Measurements from ENCODE around the gene FHIP2A. TPM values are rescaled to one million over a fixed set of nuclear protein-coding genes. Genes with fewer than 3 reads are reported as not detected.
A peak's percentile ranks its signal among the peaks of the same experiment; 100 is the strongest.
"Not testable (repeated sequence)": the region's sequence is repeated elsewhere in the genome, so short reads cannot be mapped to it uniquely, and the experiment has no call there.

The FHIP2A gene
- total RNA-seq = 25.7 TPM

DNA sequence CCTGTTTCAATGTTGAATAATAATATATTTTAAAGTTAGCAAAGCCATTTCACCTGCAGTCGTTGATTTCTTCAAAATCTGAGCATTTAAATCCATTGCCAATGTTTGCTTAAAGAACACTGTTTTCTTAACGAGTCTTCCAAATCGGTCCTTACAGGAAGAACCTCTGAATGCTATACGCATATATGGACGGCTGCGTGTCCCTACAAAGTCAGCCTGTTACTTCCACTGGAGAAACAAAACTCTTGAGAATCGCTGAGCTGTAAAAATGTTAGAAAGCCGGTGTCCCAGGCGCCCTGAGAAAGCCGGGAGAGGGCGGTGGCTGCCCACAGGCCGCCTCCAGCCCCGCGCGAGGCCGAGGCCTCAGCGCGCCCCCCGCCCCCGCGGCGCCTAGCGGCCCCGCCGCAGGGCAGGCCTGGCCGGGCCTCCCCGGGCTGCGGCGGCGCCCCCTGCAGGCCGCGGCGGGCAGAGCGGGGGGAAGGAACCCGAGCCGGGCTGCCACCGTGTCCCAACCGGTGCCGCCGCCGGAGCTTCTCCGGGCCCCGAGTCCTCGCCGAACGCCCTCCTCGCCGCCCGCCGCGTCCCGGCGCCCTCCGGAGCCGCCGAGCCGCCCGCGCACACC is at the start of gene FHIP2A:
Gene FHIP2A, plus strand, starts transcription at position 488 of the 622 bp plus-strand sequence. CDS start 299 bp downstream, outside the sequence.
- DNase-seq = peak; percentile 63

DNA sequence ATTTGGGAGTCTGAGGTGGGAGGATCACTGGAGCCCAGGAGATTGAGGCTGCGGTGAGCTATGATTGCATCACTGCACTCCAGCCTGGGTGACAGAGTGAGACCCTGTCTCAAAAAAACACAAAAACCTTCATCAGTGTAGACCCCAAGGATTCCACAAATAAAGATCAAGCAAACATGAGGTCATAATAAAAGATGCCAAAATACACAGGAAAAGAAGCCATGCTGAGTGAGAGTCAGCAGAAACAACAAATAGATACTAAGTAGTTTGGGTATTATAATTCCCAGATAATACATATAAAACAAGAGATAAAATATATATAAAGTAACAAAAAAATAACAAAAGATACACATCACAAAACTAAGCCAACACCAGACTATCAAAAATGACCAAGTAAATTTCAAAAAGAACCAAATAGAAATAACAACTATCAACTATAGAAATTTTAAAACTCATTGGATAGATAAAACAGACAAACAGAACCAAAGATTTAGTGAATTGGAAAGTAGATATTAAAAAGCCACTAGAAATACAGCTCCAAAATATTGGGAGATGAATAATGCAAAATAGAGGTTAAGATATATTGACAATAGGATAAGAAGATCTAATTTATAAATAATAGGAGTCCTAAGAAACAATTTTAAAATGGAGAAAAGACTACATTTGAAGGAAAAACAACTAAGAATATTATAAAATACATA is 48.9 kb upstream of the FHIP2A start:
- DNase-seq = no peak

GRCh38 chr10:114773197-114773532 is 48.4 kb upstream of the FHIP2A start:
- no peak for DNase-seq

DNA sequence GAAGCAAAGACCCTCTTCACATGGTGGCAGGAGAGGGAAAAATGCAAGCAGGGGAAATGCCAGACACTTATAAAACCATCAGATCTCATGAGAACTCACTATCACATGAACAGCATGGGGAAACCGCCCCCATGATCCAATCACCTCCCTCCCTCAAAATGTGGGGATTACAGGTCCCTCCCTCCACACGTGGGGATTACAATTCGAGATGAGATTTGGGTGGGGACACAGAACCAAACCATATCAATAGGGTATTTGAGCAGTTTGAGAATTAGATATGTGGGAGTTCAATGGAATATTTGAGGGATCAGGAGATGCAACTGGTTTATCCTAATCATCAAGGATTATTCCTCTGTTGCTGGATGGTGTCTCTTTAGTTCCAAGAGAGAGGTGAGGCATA is 46.5 kb upstream of the FHIP2A start:
- not testable (repeated sequence) for DNase-seq

- DNase-seq = no peak
Measured at GRCh38 chr10:114777415-114777814, 44.2 kb upstream of the FHIP2A start.

GRCh38 chr10:114779803-114780576 is 41.6 kb upstream of the FHIP2A start:
- no peak for DNase-seq

DNA sequence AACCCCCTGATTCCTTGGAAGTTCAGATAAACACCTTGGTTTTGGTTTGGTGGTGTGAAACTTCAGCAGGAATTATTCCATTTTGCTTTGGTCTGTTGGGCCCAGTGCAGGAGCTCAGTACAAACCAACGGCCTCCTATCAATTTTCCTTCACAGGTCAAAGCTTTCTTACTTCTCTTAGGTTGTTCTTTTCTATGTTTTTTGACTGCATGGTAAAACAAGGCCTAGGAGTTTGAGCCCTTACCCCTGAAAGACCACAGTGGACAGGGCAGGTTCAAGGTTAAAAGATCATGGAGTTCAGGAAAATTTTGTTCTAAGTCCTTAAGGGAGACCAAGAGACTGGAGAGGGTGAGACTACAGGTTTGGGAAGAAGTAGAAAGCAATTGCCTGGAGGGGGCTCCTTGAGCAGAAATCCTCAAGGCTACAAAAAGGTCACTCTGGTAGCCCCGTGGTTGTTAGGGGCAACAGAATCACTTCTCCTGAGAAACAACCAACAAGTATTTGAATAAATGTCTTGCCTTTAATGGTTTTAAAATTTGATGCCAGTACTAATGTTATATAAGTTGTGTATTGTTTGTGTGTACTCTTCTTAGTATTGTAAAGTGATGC is 40.9 kb upstream of the FHIP2A start:
- DNase-seq = no peak

- DNase-seq = no peak
Measured at GRCh38 chr10:114782666-114783065, 38.9 kb upstream of the FHIP2A start.

GRCh38 chr10:114783686-114784085 is 37.9 kb upstream of the FHIP2A start:
- DNase-seq = no peak

- DNase-seq = not testable (repeated sequence)
Measured at GRCh38 chr10:114786492-114786891, 35.1 kb upstream of the FHIP2A start.

DNA sequence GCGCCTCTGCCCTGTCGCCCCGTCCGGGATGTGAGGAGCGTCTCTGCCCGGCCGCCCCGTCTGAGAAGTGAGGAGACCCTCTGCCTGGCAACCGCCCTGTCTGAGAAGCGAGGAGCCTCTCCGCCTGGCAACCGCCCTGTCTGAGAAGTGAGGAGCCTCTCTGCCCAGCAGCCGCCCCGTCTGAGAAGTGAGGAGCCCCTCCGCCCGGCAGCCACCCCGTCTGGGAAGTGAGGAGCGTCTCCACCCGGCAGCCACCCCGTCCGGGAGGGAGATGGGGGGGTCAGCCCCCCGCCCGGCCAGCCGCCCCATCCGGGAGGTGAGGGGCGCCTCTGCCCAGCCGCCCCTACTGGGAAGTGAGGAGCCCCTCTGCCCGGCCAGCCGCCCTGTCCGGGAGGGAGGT is 34.4 kb upstream of the FHIP2A start:
- DNase-seq = not testable (repeated sequence)

GRCh38 chr10:114791768-114792167 is 29.8 kb upstream of the FHIP2A start:
- no peak for DNase-seq

DNA sequence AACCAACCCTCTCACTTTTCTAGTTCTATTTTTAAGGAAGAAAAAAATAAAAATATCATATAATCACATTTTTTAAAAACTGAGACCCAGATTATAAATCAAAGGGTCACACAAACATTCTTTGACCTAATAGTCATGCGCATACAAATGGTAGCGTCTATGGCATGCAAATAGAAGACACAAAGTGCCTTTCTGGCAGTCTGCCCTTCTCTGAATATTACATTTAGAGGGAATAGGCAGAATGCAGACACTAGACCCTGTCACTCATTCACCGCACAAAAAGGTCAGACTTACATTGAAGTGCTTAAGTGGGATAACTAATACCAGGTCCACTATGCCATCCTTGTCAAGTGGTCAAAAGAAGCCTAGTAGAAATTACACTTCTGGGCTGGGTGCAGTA is 26.5 kb upstream of the FHIP2A start:
- no peak for DNase-seq

DNA sequence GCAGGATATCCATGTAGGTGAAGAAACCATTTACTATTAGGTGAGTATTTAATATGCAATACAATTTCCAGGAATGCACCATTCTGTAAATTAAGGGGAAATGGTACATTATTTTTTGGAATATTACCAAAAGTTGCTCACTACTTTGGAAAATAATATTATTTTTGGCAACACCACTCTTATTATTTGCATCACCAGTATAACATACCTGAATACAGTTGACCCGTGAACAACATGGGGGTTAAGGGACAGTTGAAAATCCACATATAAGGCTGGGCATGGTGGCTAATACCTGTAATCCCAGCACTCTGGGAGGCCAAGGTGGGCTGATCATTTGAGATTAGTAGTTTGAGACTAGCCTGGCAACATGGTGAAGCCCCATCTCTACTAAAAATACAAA is 21.2 kb upstream of the FHIP2A start:
- no peak for DNase-seq

DNA sequence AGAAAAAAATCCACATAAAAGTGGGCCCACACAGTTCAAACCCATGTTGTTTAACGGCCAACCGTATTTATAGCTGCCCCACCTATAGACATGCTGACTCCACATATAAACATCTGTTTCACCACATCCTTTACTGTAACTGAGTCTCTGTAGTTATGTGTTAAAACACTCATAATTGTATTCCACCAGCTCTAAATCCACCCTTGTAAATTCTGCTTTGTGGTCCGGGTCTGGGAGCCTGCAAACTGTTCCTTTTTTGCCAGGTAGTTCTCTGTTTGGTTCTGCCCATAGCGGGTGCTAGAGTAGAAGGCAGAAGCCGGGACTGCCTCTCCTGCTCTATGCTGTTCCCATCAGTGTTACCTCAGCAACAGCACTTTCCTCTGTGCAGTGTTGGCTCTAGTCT is 20.2 kb upstream of the FHIP2A start:
- no peak for DNase-seq

GRCh38 chr10:114802177-114802576 is 19.4 kb upstream of the FHIP2A start:
- DNase-seq = no peak

DNA sequence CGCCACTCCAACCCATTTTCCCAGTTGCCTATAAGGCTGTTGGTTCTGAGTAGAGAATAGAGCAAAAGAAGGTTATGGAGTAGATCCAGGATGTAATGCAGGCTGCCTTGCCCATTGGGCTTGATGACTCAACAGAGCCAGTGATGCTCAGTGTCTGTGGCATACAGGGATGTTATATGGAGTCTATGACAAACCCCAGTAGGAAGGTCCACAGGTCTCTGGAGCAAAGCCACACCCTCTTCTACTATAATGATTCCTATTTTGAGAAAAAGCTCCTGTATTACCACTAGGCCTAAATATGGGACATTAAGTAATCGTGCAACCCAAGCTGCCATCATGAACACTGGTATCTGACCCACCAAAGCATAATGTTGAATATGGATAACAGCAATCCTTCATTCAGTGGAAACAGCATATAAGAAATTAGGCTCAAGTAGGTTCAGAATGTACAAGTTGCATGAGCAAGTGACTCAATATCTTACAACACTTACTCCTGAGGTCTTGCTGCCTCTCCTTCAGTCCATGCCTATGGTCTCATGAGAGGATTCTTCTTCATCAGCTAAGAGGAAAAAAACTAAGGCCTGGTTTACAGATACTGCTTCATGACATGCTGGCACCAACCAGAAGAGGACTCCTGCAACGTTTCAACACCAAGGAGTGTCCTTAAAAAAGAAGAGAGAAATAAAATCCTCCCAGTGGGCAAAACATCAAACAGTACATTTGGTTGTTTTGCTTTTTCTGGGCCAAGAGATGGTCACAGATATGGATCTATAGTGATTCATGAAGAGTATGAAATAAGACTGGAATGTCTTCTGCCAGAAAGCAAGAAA is 14.8 kb upstream of the FHIP2A start:
- DNase-seq = no peak

DNA sequence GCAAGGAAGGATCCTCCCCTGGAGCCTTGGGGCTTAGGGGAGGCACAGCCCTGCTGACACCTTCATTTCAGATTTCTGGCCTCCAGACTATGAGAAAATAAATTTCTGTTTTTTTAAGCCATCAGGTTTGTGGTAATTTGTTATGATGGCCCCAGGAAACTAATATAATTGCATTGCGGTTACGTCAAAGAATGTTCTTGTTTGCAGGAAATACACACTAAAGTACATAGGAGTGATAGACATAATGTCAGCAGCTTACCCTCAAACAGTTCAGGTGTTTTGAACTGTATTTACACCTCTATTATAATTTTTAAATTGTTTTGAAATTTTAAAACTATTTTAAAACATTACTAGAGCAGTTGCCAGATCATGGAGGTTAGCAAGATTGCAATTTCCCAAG is 12.6 kb upstream of the FHIP2A start:
- no peak for DNase-seq

GRCh38 chr10:114810926-114811325 is 10.7 kb upstream of the FHIP2A start:
- no peak for DNase-seq

DNA sequence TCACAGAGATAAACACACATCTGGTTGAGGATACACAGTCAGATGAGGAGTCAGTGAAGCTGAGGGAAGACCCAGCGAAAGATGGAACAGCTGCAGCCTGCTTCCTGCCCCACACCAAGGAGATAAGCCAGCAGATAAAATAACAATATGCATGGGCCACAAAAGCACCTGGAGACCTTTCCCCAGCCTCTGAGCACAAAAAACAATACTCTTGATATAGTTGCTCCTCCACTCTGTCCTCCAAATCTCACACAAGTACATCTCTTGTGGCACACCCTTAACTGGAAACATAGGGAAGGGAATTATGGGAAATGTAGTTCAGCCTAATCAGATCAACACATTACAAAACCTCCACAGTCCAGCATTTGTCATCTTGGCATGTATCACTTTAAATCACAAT is 9.7 kb upstream of the FHIP2A start:
- no peak for DNase-seq

DNA sequence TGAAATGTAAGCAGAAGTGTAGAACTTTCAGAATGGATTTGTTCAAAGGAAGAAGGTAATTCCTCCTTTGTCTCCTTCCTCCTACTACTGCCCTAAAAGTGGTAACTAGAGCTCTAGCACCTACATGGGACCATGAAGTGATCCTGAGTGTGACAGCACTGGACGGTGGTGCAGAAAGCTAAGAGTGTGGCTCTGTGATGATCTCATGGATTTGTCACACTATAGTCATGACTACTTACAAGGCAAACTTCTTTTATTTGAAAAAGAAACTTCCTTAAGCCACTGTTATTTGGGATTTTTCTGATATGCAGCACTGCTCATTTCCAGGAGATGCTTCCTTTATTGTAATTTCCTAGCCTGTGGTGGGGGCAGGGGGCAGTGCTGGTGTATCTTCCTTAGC is 5.8 kb upstream of the FHIP2A start:
- no peak for DNase-seq

GRCh38 chr10:114816308-114816707 is 5.3 kb upstream of the FHIP2A start:
- no peak for DNase-seq
